Thyroid gland (tissue), 4 donors: ENCODE data around the gene CRELD1. TPM values are rescaled to one million over a fixed set of nuclear protein-coding genes. Genes with fewer than 3 reads are reported as not detected.

Source experiments
- DNase-seq, 2 donors: peaks; one replicate each; pipeline ENCODE4 v3.0.0-alpha.2; 2019
- H3K27ac ChIP-seq, 3 donors: fragments of 200-600 bp; sonication (generic); 1 replicate in 2 of 3; 2 replicates in 1 of 3; pipeline ENCODE4 v1.5.1; 2016 to 2019; ENCODE audit warnings: mild to moderate bottlenecking in 1 of 3, moderate library complexity in 1 of 3
- H3K27me3 ChIP-seq: fragments of 200-600 bp; sonication (generic); one replicate; pipeline ENCODE4 v1.5.1; 2019
- H3K36me3 ChIP-seq, 2 donors: fragments of 200-600 bp; sonication (generic); one replicate each; pipeline ENCODE4 v1.5.1; 2016 to 2019
- H3K4me1 ChIP-seq, 2 donors: fragments of 200-600 bp; sonication (generic); one replicate each; pipeline ENCODE4 v1.5.1; 2017 to 2019
- H3K4me3 ChIP-seq, 3 donors: fragments of 200-600 bp; sonication (generic); replicated peaks in 1 of 3; 1 replicate in 2 of 3; 2 replicates in 1 of 3; pipeline ENCODE4 v1.5.1; 2016; ENCODE audit warnings: mild to moderate bottlenecking in 1 of 3
- H3K9me3 ChIP-seq: fragments of 200-600 bp; sonication (generic); one replicate; pipeline ENCODE4 v1.5.1; 2017
- POLR2A ChIP-seq, 2 donors: fragments of 450-650 bp; IDR thresholded peaks; one replicate each; pipeline ENCODE4 v1.6.1; 2017; ENCODE audit warnings: antibody characterized with exemption in 2 of 2, mild to moderate bottlenecking in 2 of 2, moderate library complexity in 1 of 2
- WGBS, 2 donors: methylation state at CpG; one replicate each; pipeline ENCODE4 v1.1.5; 2017; 5-methylcytosine and 5-hydroxymethylcytosine counted together
- intact Hi-C: fragments of 100-400 bp; cut with DNase I; formaldehyde crosslinking; loops from one replicate; pipeline ENCODE4 v1.15.1; 2023
- total RNA-seq, 4 donors: library from RNA; depleted of rRNA; stranded (reverse); fragments of >200 nt; gene quantifications; one replicate each; pipeline ENCODE4 v1.2.3, GENCODE V29; 2016
- TF ChIP-seq, protein P1 (sequence below), 6 experiments: fragments of 200-600 bp in 3 of 6; fragments of 450-650 bp in 3 of 6; sonication (generic) in 3 of 6; IDR thresholded peaks; one replicate each; pipeline ENCODE4 v1.5.1; 2016 to 2019; ENCODE audit warnings: antibody characterized with exemption in 6 of 6, mild to moderate bottlenecking in 2 of 6, inconsistent platforms in 1 of 6, moderate library complexity in 1 of 6

The CRELD1 gene
- total RNA-seq, 4 donors from 2014 or later = 57.3 to 192 (median 96.7) TPM

DNA sequence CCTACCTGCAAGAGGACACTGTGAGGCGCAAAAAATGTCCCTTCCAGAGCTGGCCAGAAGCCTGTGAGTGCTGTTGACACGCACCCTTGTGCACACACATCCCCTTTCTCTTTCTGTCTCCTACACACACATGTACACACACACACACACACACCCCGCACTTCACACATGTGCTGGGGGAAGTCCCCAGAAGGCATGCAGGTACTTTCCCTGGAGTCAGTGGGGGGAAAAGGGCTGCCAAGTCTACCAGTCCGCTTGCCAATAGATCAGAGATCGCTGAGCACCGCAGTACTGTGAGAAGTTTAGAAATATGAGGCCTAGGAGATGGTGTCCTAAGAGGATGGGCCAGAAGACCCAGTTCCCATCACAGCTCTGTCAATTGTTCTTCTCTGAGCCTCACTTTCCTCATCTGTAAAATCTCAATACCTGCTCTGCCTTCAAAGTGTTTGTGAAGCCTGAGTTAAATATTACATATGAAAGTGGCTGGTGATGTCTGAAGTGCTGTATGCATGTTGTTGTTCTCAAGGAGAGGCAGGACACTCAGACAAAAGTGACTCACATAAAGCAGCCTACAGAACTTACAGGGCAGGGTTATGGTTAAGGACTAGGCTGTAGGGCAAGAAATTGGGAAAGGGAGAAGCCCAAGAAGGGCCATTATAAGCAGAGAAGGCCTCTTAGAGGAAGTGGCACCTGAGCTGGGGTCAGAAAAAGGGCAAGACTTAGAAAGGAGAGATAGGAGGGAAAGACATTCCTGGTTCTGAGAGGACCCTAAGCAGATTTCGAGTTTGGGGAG is 24.2 kb upstream of the CRELD1 start:
- H3K27me3 ChIP-seq = no peaks in the 10 kb centered on the region
- no peaks in the 10 kb centered on the region for H3K9me3 ChIP-seq
- no peak overlapping the region for H3K4me3 ChIP-seq
- peaks cover 3% of the 10 kb centered on the region in 2 donors for H3K4me1 ChIP-seq
- 81 to 92% methylated on average over 7 of the region's 7 CpGs for WGBS, 2 donors
- intact Hi-C loops = no loop called here
- TF ChIP-seq, protein P1, sequence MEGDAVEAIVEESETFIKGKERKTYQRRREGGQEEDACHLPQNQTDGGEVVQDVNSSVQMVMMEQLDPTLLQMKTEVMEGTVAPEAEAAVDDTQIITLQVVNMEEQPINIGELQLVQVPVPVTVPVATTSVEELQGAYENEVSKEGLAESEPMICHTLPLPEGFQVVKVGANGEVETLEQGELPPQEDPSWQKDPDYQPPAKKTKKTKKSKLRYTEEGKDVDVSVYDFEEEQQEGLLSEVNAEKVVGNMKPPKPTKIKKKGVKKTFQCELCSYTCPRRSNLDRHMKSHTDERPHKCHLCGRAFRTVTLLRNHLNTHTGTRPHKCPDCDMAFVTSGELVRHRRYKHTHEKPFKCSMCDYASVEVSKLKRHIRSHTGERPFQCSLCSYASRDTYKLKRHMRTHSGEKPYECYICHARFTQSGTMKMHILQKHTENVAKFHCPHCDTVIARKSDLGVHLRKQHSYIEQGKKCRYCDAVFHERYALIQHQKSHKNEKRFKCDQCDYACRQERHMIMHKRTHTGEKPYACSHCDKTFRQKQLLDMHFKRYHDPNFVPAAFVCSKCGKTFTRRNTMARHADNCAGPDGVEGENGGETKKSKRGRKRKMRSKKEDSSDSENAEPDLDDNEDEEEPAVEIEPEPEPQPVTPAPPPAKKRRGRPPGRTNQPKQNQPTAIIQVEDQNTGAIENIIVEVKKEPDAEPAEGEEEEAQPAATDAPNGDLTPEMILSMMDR (IDR thresholded peaks at IDR 0.05) = no peak
- TF ChIP-seq POLR2A (IDR thresholded peaks at IDR 0.05) = no peak
- H3K27ac ChIP-seq = no peak overlapping the region
- H3K36me3 ChIP-seq = no peaks in the 10 kb centered on the region
- no peak for DNase-seq

DNA sequence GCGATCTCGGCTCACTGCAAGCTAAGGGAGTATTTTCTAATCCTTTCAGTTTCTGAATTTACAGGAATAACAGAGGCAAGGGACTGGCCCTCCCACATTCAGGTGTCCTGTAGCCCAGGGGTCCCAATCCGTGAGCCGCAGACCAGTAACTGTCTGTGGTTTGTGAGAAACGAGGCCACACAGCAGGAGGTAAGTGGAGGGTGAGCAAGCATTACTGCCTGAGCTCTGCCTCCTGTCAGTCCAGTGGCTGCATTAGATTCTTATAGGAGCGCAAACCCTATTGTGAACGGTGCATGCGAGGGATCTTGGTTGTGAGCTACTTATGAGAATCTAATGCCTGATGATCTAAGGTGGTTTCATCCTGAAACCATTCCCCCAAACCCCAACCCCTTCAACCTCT is 21.8 kb upstream of the CRELD1 start:
- TF ChIP-seq, protein P1 (IDR thresholded peaks at IDR 0.05) = no peak
- TF ChIP-seq POLR2A (IDR thresholded peaks at IDR 0.05) = no peak
- no peaks in the 10 kb centered on the region for H3K36me3 ChIP-seq
- no peaks in the 10 kb centered on the region for H3K27me3 ChIP-seq
- intact Hi-C loops = no loop called here
- H3K4me3 ChIP-seq = no peak overlapping the region
- H3K27ac ChIP-seq = no peak overlapping the region
- no peaks in the 10 kb centered on the region for H3K9me3 ChIP-seq
- 89 to 93% methylated on average over 8 of the region's 8 CpGs for WGBS, 2 donors
- no peak for DNase-seq
- H3K4me1 ChIP-seq = peaks cover 18 to 20% of the 10 kb centered on the region in 2 donors

DNA sequence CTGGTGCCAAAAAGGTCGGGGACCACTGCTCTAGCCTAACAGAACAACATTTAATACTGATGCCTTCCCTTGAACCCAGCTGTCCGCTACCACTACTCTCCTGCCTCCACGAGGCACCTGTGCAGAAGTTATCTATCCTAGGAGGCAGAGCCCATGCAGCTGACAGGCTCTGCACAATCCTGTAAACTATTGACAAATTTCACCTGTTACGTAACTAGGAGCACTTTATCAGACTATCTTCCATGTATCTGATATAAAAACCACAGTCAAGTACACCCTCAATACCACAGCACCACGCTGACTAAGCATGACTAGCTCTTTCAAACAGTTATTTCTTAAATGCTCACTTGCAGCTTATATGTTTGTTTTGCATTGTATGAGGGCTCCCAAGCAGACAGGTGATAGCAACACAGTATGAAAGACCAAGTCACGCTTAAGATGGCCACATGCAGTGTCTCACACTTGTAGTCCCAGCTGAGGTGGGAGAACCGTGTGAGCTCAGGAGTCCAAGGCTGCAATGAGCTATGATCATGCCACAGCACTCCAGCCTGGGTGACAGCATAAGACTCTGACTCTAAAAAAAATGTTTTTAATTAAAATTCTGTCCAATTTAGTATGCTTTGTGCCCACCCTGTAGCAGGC is 21.2 kb upstream of the CRELD1 start:
- intact Hi-C loops = no loop called here
- Histone ChIP-seq H3K36me3 (no peaks in the 10 kb centered on the region), H3K4me1 (peaks cover 20 to 23% of the 10 kb centered on the region in 2 donors), H3K4me3 (no peak overlapping the region), H3K27ac (no peak overlapping the region), H3K27me3 (no peaks in the 10 kb centered on the region), H3K9me3 (no peaks in the 10 kb centered on the region)
- TF ChIP-seq, protein P1 (IDR thresholded peaks at IDR 0.05) = no peak
- TF ChIP-seq POLR2A (IDR thresholded peaks at IDR 0.05) = no peak
- no peak for DNase-seq
- WGBS, 2 donors = 85 to 88% methylated on average over 7 of the region's 7 CpGs

DNA sequence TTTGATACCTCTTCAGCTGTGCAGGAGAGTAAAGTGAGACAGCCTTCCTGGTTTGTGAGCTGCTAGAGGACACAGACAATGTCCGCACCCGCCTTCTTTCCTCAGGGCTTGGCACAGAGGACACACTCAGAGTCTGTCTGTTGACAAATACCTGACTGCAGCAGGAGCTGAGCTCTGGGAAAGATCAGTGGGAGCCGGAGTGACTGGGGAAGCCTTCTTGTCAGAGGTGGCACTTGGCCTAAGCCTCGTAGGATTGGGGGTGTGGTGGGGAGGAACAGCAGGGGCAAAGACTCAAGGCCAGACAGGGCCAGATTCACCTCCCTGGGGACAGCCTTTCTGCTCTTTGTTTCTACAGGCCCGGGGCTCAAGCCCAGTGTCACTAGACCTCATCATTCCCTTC is 20.0 kb upstream of the CRELD1 start:
- H3K27me3 ChIP-seq = no peaks in the 10 kb centered on the region
- no peaks in the 10 kb centered on the region for H3K36me3 ChIP-seq
- H3K4me3 ChIP-seq = no peak overlapping the region
- no peak for TF ChIP-seq POLR2A (IDR thresholded peaks at IDR 0.05)
- TF ChIP-seq, protein P1 (IDR thresholded peaks at IDR 0.05) = no peak
- no peak overlapping the region for H3K27ac ChIP-seq
- H3K4me1 ChIP-seq = peaks cover 29 to 33% of the 10 kb centered on the region in 2 donors
- no peaks in the 10 kb centered on the region for H3K9me3 ChIP-seq
- WGBS, 2 donors = 79 to 95% methylated on average over 5 of the region's 5 CpGs
- DNase-seq = no peak
- intact Hi-C loops = no loop called here

DNA sequence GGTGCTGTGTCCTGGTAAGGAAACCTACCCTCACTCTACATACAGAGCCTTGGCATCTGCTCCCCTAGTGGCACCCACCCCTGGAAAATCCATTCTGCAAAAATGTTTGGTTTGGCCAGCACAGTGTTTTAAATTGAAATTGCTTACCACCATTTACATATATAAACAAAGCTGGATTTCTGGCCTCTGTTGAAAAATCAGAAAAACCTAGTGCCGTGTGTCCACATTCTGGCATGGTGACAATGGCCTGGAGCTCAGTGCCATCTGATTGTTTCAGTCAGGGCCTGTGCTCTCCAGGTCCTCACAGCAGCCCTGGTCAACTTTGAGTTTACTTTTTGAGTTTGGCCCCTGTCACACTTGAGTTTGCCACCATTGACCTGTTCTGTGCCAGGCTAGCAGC is 19.6 kb upstream of the CRELD1 start:
- Histone ChIP-seq H3K27me3 (no peaks in the 10 kb centered on the region), H3K4me1 (peaks cover 29 to 33% of the 10 kb centered on the region in 2 donors), H3K4me3 (no peak overlapping the region), H3K36me3 (no peaks in the 10 kb centered on the region), H3K9me3 (no peaks in the 10 kb centered on the region), H3K27ac (peak overlapping the region in 1 of 3 donors; percentile 74)
- peak in 1 of 2 donors; percentile 37 for DNase-seq
- no peak for TF ChIP-seq POLR2A (IDR thresholded peaks at IDR 0.05)
- TF ChIP-seq, protein P1 (IDR thresholded peaks at IDR 0.05) = no peak
- 25 to 64% methylated on average over 1 of the region's 1 CpG for WGBS, 2 donors
- intact Hi-C loops = no loop called here
